ENCODE measurements around the gene DYRK1B. TPM values are rescaled to one million over a fixed set of nuclear protein-coding genes. Genes with fewer than 3 reads are reported as not detected.

DYRK1B gene
- total RNA-seq, 4 donors from 2014 or later, result 15.6 to 31.2 (median 22.6) TPM

GRCh38 chr19:39838569-39838968, 4.6 kb upstream of the DYRK1B start:
- Histone ChIP-seq H3K36me3 (peaks cover 34 to 35% of the 10 kb centered on the region in 2 donors), H3K4me3 (replicated peaks in 1 of 3) (no peak overlapping the region), H3K4me1 (peaks cover 3 to 16% of the 10 kb centered on the region in 2 donors), H3K27me3 (no peaks in the 10 kb centered on the region), H3K27ac (no peak overlapping the region), H3K9me3 (no peaks in the 10 kb centered on the region)
- TF ChIP-seq POLR2A (IDR thresholded peaks at IDR 0.05) (no peak), CTCF (IDR thresholded peaks at IDR 0.05) (no peak)
- intact Hi-C loops (cut with DNase I), result no loop called here
- WGBS, 2 donors, result 84 to 88% methylated on average over 4 of the region's 4 CpGs
- no peak for DNase-seq

DNA sequence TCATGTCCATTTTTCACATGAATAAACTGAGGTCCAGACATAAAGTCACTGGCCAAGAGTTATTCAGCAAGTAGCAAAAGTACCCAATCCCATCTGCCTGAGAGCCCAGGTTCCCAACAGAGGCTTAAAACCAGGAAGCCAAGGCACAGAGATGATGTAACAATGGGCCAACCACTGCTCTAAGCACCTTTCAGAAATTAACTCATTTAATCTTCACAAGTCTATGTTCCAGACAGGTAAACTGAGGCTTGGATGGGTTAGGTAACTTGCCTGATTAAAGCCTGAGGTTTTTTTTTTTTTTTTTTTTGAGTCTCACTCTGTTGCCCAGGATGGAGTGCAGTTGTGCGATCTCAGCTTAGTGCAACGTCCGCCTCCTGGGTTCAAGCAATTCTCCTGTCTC, 4.0 kb upstream of the DYRK1B start:
- TF ChIP-seq CTCF (IDR thresholded peaks at IDR 0.05), result no peak
- TF ChIP-seq POLR2A (IDR thresholded peaks at IDR 0.05), result no peak
- intact Hi-C loops (cut with DNase I), result no loop called here
- H3K4me1 ChIP-seq, result peaks cover 5 to 15% of the 10 kb centered on the region in 2 donors

GRCh38 chr19:39834287-39834841, 402 bp upstream of the DYRK1B start:
- no peaks in the 10 kb centered on the region for H3K9me3 ChIP-seq
- DNase-seq, result no peak
- peak overlapping the region; percentile 39 to 85 (median 56) for H3K27ac ChIP-seq
- WGBS, 2 donors, result 44 to 47% methylated on average over 19 of the region's 19 CpGs
- intact Hi-C loops (cut with DNase I), result no loop called here
- no peak overlapping the region for H3K4me3 ChIP-seq (replicated peaks in 1 of 3)
- peaks cover 10 to 24% of the 10 kb centered on the region in 2 donors for H3K4me1 ChIP-seq
- H3K27me3 ChIP-seq, result no peaks in the 10 kb centered on the region
- peaks cover 44 to 53% of the 10 kb centered on the region in 2 donors for H3K36me3 ChIP-seq
- TF ChIP-seq CTCF (IDR thresholded peaks at IDR 0.05) (no peak), POLR2A (IDR thresholded peaks at IDR 0.05) (no peak)

More for the DNA sequence above, 4.0 kb upstream of the DYRK1B start:
- Histone ChIP-seq H3K27me3 (no peaks in the 10 kb centered on the region), H3K36me3 (peaks cover 34 to 35% of the 10 kb centered on the region in 2 donors), H3K27ac (no peak overlapping the region), H3K9me3 (no peaks in the 10 kb centered on the region), H3K4me3 (replicated peaks in 1 of 3) (no peak overlapping the region)
- 97% methylated on average over 3 of the region's 3 CpGs for WGBS, 2 donors
- DNase-seq, result no peak

DNA sequence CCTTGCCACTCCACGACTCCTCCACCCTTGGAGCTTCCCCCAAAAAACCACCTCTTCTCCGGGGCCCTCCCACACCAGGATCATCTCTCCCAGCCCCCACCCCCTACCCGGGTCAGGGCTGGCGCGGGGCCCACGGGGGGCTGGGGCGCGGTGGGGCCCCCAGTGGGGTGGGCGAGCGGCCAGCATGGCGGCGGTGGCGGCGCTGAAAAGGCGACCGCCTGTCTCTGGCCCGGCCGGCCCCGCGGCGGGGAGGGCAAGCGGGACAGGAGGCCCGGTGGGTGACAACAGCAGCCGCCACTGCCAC, 850 bp downstream of the DYRK1B start:
- H3K9me3 ChIP-seq, result no peaks in the 10 kb centered on the region
- H3K4me1 ChIP-seq, result peaks cover 10 to 24% of the 10 kb centered on the region in 2 donors
- 2 to 5% methylated on average over 8 to 11 of the region's 24 CpGs for WGBS, 2 donors
- no peak for DNase-seq
- intact Hi-C loops (cut with DNase I), result no loop called here
- TF ChIP-seq CTCF (IDR thresholded peaks at IDR 0.05), result no peak
- H3K36me3 ChIP-seq, result peaks cover 53 to 57% of the 10 kb centered on the region in 2 donors
- H3K27ac ChIP-seq, result peak overlapping the region; percentile 66 to 85 (median 80)
- no peaks in the 10 kb centered on the region for H3K27me3 ChIP-seq
- H3K4me3 ChIP-seq (replicated peaks in 1 of 3), result peak overlapping the region; percentile 75 to 93 (median 85)

GRCh38 chr19:39832341-39833083, 1.4 kb downstream of the DYRK1B start:
- 68 to 75% methylated on average over 5 of the region's 5 CpGs for WGBS, 2 donors
- H3K4me1 ChIP-seq, result peaks cover 10 to 24% of the 10 kb centered on the region in 2 donors
- TF ChIP-seq POLR2A (IDR thresholded peaks at IDR 0.05) (no peak), CTCF (IDR thresholded peaks at IDR 0.05) (no peak)
- H3K27me3 ChIP-seq, result no peaks in the 10 kb centered on the region
- peak overlapping the region in 1 of 3 donors; percentile 93 for H3K4me3 ChIP-seq (replicated peaks in 1 of 3)
- no peaks in the 10 kb centered on the region for H3K9me3 ChIP-seq
- peaks cover 57 to 58% of the 10 kb centered on the region in 2 donors for H3K36me3 ChIP-seq
- peak overlapping the region in 2 of 3 donors; percentile 66 to 80 for H3K27ac ChIP-seq
- intact Hi-C loops (cut with DNase I), result no loop called here
- no peak for DNase-seq

Measured in thyroid gland (tissue), 4 donors.